Myocyte (in vitro differentiated cells): ENCODE measurements around the gene TMEM151B. TPM values are rescaled to one million over a fixed set of nuclear protein-coding genes. Genes with fewer than 3 reads are reported as not detected.

Experiments used
- microRNA counts: library from miRNA; unstranded; fragments of <30 nt; microRNA quantifications from one replicate; lab custom pipeline; 2016
- total RNA-seq: library from RNA; depleted of rRNA; stranded (reverse); fragments of >200 nt; gene quantifications from 2 replicates; pipeline ENCODE4 v1.2.3, GENCODE V29; 2014

The TMEM151B gene
- total RNA-seq, 1 donor from 2014 or later, result not detected

MicroRNA genes within 50 kb of the gene (microRNA counts, 767-probe panel; counts per million panel counts)
- not detected for microRNA hsa-miR-4647 (lab: Ali Mortazavi, UCI)

Other genes with a start within 250 kb of the TMEM151B start
- gene MRPL14, start 143.0 kb upstream of the TMEM151B start, total RNA-seq, result 66.6 and 68.6 TPM in 2 replicates
- gene TMEM63B, start 142.9 kb upstream of the TMEM151B start, total RNA-seq, result 45.2 and 46.7 TPM in 2 replicates
- gene CAPN11, start 111.6 kb upstream of the TMEM151B start, total RNA-seq, result 0.31 and 1.0 TPM in 2 replicates
- gene MYMX, start 53.5 kb upstream of the TMEM151B start, total RNA-seq, result 109 and 219 TPM in 2 replicates
- 159 and 244 TPM in 2 replicates for gene SLC29A1, start 46.9 kb upstream of the TMEM151B start, total RNA-seq
- gene HSP90AB1, start 23.3 kb upstream of the TMEM151B start, total RNA-seq, result 1,588 and 1,639 TPM in 2 replicates
- 51.4 and 55.6 TPM in 2 replicates for gene SLC35B2, start 12.9 kb upstream of the TMEM151B start, total RNA-seq
- 7.8 and 12.8 TPM in 2 replicates for gene NFKBIE, start 4.9 kb upstream of the TMEM151B start, total RNA-seq
- gene AARS2, start 42.9 kb downstream of the TMEM151B start, total RNA-seq, result 6.1 and 6.8 TPM in 2 replicates
- gene SPATS1, start 72.2 kb downstream of the TMEM151B start, total RNA-seq, result not detected in 2 replicates
- gene CDC5L, start 117.3 kb downstream of the TMEM151B start, total RNA-seq, result 23.0 and 23.6 TPM in 2 replicates